GM18520 (cell line): Measurements from ENCODE around the gene FREM2.

Source experiments
- ATAC-seq: cut with Tn5 transposase; IDR thresholded peaks from one replicate; pipeline ENCODE4 v1.9.1; 2021; ENCODE audit not compliant: unreplicated experiment

FREM2 gene

GRCh38 chr13:38685431-38685830, 1.4 kb upstream of the FREM2 start:
- no peak for ATAC-seq

GRCh38 chr13:38685974-38686576, 802 bp upstream of the FREM2 start:
- no peak for ATAC-seq

DNA sequence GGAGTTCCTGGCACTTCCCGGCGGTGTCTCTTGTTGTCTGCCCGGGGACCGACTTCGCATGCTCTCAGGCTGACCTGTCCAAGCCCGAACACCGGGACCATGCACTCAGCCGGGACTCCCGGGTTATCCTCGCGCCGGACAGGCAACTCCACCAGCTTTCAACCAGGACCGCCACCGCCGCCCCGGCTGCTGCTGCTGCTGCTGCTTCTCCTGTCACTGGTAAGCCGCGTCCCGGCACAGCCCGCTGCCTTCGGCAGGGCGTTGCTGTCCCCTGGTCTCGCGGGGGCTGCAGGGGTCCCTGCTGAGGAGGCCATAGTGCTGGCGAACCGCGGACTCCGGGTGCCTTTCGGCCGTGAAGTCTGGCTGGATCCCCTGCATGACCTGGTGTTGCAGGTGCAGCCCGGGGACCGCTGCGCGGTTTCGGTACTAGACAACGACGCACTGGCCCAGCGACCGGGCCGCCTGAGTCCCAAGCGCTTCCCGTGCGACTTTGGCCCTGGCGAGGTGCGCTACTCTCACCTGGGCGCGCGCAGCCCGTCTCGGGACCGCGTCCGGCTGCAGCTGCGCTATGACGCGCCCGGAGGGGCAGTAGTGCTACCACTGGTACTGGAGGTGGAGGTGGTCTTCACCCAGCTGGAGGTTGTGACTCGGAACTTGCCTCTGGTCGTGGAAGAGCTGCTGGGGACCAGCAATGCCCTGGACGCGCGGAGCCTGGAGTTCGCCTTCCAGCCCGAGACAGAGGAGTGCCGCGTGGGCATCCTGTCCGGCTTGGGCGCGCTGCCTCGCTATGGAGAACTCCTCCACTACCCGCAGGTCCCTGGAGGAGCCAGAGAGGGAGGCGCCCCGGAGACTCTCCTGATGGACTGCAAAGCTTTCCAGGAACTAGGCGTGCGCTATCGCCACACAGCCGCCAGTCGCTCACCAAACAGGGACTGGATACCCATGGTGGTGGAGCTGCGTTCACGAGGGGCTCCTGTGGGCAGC, 661 bp downstream of the FREM2 start:
- no peak for ATAC-seq

- no peak for ATAC-seq
Measured at GRCh38 chr13:38688674-38689073, 1.8 kb downstream of the FREM2 start.

GRCh38 chr13:38690231-38690630, 3.4 kb downstream of the FREM2 start:
- no peak for ATAC-seq

DNA sequence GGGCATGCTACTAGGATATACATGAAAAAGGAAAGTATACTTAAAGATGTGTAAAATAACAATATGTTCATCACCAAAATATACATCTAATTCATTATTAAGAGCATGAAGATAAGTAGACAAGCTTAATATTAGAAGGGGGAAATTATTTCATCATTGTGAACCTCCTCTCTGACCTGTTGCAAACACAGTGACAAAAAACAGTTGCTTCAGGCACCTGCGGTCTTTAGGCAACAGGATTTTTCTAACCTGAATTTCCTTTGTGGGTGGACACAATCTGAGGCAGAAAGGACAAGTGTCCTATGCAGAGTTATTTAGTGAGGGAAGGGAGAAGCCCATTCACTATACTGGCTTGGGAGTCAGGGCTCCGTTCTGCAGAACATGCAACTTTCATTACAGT, 6.3 kb downstream of the FREM2 start:
- ATAC-seq: no peak

DNA sequence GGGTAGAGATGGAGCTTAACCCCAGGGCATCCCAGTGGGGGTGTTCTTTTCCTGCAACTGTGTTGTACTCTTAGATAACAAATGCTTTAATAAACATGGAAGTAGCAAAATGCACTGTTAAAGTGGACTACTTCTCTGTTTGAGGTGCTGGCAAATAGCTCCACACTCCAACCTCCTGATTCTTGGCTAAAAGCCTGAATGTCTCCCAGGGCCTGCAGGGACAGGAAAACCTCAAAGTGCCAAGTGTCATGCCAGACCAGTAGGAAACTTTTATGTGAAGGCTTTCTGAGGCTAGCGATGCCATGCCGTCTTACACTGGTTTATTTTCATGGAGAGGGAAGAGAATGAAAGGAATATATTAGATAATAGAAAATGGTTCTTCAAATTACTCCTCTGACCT, 6.8 kb downstream of the FREM2 start:
- no peak for ATAC-seq

- ATAC-seq: no peak
Measured at GRCh38 chr13:38697197-38697596, 10.3 kb downstream of the FREM2 start.

DNA sequence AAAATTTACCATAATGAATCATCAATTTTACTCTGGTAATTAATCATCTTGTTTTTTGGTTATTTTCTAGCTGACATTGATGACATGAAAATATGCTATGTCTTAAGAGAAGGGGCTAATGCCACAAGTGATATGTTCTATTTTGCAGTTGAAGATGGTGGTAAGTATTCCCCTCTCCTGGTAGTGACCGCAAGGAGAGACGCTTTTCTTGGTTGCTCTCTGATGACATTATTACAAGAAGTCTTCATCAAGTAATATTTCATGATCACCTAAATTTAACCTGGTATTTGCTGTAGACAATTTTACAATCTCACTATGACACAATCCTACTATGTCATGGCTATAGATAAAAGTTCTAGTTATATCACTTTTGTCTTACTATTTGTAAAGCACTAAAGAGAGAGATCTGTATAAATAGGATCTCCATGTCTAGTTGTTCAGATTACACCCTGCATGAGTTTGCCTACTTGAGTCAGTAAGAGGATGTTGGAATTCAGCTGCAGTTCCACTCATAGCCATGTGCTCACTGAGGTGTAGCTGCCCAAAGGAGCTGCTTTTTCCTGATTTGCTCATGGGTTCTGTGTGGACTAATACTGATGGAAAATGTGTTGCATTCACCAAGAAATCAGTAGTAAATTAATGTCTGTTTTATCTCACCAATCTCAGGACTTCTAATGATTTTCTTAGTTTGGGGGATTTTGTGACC, 10.9 kb downstream of the FREM2 start:
- ATAC-seq: no peak

GRCh38 chr13:38700051-38700450, 13.2 kb downstream of the FREM2 start:
- ATAC-seq: no peak

GRCh38 chr13:38702669-38703068, 15.8 kb downstream of the FREM2 start:
- no peak for ATAC-seq

DNA sequence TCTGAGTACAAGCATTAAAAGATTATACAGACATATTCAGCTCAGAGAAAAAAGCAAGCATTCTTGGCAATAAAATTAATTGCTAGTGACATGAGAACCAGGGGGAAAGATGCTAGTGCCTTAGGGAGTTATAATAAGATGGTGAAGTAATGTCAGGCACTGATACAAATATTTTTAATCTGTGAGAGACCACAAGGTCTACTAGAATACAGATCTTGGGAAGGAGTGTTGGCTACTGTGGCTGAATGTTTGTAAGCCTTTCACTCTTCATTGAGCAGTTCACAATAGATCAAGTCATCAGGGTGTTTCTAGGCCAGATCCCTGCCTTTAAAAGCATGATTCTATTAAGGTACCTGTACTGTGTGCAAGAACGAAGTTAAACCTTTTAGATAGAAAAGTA, 16.4 kb downstream of the FREM2 start:
- ATAC-seq: no peak

- ATAC-seq: no peak
Measured at GRCh38 chr13:38705365-38705764, 18.5 kb downstream of the FREM2 start.

- ATAC-seq: no peak
Measured at GRCh38 chr13:38707460-38707859, 20.6 kb downstream of the FREM2 start.

DNA sequence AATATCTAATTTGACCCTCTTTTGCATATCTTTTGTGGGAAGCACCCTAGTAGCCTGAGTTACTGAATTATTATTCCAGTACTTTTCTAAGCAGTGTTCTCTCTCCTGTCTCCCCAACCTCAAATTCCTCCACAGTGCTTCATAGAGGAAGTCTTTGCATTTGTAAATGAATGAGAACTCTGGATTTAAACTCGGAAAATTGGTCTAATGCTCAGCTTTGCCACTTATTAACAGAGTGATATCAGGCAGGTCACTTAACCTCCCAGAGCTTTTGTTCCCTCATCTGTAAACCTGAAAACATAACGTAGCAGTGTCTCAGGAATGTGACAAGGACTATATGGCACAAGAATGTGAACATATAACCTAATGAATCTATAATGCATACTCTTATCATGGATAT, 26.2 kb downstream of the FREM2 start:
- ATAC-seq: no peak

- no peak for ATAC-seq
Measured at GRCh38 chr13:38718374-38718773, 31.5 kb downstream of the FREM2 start.

- ATAC-seq: no peak
Measured at GRCh38 chr13:38730332-38730731, 43.5 kb downstream of the FREM2 start.

GRCh38 chr13:38733146-38733545, 46.3 kb downstream of the FREM2 start:
- no peak for ATAC-seq

DNA sequence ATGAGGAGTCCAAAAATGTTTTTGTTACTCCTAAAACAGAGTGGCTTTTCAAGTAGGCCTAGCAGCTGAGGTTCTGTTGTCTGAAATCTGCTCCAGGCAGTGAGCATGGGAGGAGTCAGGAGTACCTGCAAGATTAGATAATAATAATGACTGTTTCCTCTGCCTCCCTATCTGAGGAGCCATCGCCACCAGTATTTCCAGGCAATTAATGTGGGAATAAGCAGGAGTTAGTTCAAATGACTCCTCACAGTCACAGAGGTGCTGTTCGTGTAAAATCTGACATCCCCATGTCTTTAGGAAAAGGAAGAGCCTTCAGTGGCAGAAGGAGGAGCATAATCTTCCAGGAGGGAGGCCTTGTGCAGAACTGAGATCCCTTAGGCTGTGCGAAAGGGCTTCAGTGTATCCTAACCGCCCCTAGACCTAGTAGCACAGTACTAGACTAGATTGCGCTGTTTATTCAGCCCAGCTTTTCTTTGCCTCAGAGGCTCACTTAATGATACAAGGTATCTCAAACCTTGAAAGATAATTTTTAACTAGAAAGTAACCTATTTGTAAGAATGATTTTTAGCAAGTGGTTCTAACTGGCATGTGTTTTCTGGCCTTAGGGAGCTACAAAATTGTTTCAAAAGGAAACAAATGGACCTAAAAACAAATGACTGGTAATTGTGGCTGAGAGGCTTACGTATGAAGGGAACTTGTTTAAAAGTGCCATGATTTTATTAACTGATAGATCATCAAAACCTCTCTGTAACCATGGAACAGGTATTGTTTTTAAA, 49.0 kb downstream of the FREM2 start:
- ATAC-seq: no peak

DNA sequence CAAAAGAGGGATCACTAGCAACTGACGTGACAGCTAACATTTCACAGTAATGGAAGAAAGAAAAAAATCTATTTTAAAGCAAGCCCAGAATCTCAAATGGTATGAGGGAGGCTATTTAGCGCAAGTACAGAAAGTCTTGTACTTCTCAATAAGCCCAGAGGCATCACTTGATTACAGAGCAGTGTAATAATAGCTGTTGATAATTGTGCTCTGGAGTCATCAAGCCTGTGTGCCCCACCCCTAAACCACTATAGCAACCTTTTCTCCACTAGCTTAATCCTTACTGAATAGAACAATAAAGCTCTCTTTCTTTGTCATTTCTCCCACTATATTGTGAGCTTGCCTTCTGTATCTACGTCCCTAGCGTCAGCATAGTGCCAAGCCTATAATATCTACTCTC, 56.6 kb downstream of the FREM2 start:
- ATAC-seq: no peak

DNA sequence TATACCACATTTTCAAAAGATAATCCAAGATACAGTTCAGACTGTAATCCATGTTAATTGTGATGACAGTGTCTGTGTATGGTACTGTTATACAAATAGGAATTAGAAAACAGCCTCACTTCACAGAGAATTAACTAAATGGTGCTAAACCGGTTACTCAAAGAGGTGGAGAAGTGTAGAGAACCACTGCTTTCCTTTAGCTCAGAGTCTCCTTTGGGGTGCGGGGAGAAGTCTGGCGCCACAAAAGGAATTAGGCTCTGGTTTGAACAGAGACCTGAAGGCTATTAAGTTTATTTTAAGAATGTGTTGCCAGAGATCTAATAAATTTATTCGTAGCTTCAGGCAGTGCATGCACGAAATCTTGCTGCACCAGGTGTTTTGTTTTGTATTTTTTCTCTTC, 65.8 kb downstream of the FREM2 start:
- ATAC-seq: no peak
